ENCODE data around the gene IFI27L2.
"Not testable (repeated sequence)": the region's sequence is repeated elsewhere in the genome, so short reads cannot be mapped to it uniquely, and the experiment has no call there.

Gene IFI27L2, protein sequence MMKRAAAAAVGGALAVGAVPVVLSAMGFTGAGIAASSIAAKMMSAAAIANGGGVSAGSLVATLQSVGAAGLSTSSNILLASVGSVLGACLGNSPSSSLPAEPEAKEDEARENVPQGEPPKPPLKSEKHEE

DNA sequence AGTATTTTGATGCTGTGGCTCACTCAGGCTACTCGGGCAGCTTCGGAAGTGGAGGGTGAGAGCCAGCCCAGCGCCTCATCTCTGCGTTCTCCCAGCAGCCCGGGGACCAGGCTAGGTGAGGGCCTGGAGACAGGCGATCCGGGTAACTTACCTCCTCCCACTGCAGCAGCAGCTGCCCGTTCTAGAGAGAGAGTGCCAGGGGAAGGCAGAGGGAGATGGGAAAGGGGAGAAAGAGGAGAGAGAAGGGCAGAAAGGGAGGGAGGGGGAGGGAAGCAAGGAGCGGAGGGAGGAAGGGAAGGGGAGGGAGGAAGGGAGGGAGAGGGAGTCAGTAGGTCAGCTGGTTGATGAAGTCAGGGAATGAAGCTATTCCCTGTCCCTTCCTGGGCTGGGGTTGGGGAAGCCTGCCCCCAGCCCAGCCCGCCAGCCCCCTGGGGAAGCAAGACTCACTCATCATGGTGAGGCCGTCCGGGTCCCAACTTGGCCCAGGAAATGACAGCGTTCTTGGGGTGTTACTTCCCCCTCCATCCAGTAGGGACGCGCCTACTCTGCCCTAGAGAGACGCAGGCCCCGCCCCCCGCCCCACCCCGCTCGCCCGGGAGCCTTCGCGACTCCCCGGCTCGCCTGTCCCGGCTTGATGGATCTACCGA, at the start of gene IFI27L2:
TSS of gene IFI27L2 (minus strand) at position 494 of the 647 bp plus-strand sequence. CDS start at position 454, 40 bp downstream.
- FAIRE-seq, result no peak

DNA sequence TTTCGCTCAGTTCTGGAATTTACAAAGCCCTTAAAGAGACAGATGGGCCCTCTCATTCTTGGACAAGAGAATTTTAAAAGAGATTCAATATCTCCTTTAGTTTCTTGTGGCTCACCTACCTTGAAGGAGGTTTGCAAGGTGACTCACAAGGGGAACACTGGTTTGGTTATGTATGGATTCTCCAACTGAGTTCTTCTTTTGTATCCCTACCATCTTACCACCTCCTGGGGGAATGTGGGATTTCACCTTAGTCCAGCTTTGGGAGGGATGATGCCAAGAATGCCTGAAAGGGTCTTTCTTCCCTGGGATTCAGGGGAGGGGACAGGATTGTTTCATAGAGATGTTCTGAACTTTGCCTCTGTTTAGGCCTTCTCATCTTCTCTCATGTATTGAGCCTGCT, 48.4 kb upstream of the IFI27L2 start:
- no peak for FAIRE-seq

DNA sequence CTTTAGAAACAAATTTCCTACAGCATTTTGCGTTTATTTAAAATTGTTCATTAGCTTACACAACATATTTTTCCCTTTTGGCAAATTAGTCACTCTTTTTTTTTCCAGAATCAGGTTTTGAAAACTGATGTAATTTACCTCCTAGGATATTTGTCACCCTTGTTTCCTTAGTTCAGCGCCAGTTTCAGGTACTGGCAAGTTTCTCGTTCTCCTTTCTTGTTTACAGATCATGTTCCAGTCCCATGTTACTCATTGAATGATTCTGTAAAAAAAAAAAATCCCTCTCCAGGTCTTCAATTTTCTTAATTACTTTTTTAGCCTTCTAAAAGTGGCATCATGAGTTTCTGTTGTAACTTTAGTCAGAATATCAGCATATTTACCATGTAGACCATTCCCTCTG, 47.4 kb upstream of the IFI27L2 start:
- no peak for FAIRE-seq

DNA sequence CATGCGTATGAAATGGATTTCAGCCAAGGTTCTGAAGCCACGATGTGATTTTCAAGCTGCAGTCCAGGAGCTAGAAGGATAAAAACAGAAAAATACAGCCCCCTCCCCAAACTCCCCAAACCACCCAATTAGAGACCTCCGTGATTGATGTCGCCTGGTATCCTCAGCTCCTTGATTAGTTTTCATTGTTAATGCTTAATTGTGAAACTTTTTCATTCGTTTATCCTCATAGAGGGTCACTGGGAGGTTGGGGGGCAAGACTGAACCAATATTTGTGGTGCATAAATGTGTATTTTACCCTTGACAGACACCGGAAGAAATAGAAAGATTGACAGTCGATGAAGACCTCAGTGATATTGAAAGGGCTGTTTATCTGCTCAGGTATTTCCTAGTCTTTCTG, 46.3 kb upstream of the IFI27L2 start:
- FAIRE-seq, result no peak

DNA sequence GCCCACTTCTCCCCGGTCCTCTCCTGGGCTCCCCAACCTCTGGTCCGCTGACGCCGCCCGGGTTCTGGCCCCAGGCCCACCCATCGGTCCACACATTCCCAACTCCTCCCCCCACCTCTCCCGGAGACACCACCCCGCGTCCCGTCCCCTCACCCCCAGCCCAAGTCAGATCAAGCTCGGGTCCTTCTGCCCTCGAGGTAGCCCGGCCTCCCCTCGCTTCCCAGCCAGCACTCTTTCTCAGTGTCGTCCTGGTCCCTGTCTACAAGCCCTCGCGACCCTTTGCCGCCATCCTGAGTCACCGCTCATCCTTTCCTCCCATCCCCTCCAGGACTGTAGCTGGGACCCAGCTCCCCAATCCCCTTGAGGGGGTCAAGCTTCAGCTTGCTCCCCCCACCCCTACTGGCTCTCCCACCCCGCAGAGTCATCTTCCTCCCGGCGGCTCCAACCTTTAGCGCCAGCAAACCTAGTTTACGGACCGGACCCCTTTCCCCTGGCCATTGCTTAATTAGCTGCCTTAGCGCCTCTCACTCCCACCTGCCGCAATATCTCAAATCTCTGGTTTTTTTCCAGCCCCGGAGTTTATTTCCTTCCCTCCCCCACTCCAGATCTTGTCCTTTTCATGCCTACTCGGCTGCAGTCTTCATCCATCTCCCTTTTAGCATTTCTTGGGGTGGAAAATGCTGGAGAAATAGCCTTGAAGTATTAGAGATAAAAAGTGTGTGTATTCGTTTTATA, 45.8 kb upstream of the IFI27L2 start:
- FAIRE-seq, result no peak

DNA sequence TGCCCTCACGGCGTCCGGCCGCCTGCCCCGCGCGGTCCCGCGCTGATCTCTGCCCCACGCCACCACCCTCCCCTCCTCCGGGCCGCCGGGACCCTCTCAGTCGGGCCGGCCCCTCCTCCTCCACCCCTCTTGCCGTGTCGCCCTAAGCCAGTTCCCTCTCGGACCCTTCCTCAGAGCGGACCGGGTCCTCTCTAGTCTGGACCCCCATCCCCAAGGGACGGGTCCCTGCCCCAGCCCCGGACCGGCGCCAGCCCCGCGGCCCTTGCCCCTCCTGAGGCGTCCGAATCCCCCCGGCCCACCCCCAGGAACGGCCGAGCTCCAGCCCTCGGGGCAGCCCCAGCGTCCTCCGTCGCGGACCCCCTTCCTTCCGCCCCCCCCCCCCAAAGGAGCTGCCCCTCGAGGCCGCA, 45.2 kb upstream of the IFI27L2 start:
- FAIRE-seq, result no peak

DNA sequence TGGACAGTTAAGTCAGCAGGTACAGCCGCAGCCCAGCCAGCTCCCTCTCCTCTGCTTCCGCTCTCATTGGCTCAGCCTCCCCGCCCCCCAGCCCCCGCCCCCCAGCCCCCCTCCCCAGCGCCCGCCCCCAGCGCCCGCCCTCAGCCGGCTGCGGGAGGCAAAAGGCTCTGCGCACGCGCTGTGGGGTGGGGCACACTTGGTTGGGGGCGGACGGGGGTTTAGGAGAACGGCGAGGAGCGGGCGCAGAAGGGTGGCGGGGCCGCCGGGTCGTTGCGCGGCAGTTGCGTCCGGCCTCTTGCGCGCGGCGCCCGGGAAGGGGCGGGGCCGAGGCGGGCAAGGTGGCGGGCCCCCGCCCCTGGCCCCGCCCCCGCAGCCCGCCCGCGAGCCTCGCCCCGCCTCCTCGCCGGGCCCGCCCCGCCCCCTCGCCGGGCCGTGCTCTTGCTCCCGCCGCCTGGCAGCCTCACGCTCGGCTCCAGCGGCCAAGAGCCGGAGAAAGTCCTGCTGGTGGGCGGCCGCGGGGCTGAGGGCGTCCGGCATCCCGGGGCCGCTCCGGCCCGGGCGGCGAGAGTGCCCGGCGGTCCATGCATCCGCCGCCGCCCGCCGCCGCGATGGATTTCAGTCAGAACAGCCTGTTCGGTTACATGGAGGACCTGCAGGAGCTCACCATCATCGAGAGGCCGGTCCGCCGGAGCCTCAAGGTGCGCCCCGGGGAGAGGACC, 44.6 kb upstream of the IFI27L2 start, which contains the start of gene PPP4R4:
TSS of gene PPP4R4 (plus strand) at position 438 of the 719 bp plus-strand sequence. CDS start at position 582, 144 bp downstream.
- FAIRE-seq, result no peak

DNA sequence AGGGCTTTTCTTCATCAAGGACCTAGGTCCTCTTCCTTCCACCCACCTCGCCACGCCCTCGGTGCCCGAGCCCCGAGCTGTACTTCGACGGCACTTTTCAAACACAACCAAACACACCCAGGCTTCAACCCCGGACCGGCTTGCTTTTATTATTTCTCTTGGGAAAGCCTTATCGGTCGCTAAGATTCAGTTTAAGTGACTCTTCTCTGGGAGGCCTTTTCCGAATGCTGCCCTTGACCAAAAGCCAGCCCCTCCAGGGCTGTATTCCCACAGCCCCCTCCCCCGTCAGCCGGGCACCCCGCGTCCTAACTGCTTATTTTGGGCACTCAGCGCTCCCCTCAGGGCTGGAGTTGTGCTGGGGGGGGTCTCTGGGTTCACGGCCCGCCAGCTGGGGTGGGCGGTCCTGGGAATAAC, 44.1 kb upstream of the IFI27L2 start:
- no peak for FAIRE-seq

DNA sequence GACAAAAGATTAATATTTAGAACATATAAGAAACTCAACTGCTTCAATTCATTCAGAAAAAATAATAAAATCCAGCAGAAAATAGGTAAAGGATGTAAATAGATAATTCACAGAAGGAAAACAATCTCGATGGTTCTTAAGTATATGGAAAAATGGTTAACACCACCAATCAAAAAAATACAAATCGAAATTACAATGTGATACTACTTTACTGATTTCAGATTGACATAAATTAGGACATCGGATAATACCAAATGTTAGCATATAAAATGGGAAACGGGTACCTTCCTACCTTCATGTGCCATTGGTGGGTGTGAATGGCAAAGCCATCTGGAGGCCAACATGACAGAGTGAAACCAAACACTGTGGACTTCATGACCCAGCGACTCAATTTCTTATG, 43.1 kb upstream of the IFI27L2 start:
- FAIRE-seq, result no peak

DNA sequence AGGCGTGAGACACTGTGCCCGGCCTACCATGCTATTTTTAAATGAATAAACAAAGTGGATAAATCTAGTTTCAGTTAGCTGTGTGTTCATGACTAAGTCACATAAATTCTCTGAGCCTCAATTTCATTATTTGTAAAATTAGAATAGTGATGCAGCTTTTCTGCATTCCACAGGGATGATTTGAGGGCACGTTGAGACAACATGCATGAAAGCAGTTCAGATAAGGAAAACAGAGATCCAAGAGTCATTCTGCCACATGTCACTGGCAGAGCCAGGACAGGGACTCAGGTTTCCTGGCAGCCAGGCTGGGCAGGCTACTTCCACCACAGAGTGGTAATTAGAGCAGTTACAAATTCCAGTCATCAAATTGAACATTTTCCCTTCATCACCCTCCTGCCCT, 41.8 kb upstream of the IFI27L2 start:
- no peak for FAIRE-seq

DNA sequence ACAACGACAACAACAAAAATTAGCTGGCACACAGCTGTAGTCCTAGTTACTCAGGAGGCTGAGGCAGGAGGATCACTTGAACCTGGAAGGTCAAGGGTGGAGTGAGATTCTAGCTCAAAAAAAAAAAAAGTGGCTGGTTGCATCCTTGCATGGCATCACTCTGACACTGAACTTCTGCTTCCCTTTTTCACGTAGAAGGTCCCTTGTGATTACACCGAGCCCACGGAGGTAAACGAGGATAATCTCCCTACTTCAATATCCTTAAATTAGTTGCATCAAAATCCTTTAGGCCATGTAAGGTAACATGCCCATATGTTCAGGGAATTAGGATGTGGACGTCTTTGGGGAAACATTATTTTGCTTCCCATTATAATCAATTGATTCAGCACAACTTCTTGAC, 40.7 kb upstream of the IFI27L2 start:
- FAIRE-seq, result no peak

DNA sequence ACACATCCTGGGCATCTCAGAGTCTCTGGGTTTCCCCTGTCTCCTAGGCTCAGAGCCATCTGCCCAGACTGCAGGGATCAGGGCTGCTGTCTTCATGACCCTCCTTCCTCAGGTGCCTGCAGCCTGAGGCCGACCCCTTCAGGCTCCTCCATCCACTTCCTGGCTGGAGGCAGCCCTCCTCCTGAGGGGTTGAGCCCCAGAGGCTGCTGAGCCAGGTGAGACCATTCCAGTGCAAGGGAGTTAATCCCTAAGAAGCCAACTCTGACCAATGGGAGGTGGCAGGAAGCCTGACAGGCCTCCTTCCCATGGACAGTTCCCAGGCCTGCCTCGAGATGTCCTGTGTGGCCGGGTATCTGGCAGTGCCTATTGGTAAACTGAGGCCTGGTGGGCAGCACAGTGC, 36.3 kb upstream of the IFI27L2 start:
- FAIRE-seq, result no peak

DNA sequence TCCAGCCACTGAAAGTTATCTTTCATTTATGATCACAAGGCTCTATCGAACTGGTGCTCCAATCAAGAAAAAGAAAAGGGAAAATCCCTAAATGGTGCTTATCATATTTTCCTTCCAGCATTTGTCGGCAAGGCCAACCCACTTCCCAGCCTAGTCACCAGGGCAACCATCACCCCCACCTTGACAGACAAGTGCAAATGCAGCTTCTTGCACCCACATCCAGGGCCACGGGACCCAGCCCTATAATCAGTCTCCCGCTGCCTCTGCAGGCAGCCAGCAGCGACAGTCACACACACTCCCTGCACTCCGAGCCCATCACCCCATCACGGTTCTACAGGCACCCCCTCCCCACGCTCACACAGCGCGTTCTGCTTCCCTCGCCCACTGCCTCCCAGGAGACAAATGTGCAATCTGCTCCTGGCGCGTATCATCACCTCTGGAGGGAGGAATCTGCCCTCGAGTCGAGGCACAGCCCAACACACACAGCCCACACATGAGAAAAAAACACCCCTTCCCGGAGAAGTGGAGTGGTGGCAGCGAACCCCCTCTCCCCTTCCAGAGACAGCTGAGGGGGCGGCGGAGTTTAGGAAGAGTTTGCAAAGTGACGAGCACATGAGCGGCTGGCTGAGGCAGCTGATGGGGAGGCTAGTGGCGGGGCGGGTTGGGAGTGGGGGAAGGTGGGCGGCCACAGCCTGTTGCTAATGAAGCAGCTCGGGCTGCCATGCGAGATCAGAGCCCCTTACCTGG, 35.5 kb upstream of the IFI27L2 start:
- no peak for FAIRE-seq

DNA sequence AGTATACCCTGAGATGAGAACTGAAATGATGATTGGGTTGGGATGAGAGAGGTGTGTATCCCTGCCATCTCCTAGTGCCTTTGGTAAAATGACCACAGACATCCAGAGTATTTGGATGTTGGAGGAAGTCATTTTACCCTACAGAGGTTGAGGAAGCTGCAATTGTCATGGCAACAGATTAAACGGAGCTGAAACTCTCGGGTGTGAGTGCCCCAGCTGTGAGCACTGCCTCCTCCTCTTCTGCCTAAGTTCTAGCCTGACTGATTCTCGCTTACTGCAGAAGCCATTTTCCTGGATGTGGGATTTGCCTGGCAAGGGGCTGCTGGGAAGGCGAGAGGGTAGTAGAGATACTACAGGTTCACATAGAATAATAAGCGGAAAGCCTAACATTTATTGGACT, 34.4 kb upstream of the IFI27L2 start:
- FAIRE-seq, result no peak

DNA sequence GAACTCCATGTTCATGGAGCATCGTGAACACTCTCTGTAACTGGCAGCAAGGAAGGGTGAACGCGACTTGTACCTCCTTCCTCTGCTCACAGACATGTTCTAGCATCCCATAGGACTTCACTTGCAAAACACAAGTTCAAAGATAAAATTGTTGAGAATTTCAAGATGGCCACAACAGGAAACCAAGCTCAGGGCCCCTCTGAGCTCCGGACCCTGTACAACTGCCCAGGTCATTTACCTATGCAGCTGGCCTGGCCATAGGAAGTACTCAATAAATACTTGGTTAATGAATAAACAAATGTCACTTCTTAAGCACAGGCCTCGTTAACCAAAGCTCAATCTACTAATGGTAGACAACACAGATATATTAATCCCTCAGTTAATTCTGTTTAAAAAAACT, 33.1 kb upstream of the IFI27L2 start:
- no peak for FAIRE-seq

DNA sequence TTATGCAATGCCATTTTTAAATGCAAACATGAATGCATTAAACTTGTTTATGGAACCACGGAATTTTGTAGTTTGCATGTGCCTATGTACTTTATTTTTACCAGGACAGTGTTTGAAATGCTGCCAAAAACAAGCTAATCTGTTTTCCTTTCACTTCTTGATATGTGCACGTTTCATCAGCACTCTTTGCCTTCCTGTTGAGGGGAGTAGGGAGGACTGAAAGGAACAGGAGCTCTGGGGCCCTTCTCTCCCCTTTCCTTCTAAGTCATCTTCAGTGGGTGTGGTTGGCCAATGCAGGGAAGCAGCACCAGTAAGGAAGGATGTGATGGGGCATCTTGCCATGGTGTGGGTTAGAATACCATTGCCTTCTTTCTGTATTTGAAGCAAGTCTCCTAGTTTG, 32.6 kb upstream of the IFI27L2 start:
- no peak for FAIRE-seq

DNA sequence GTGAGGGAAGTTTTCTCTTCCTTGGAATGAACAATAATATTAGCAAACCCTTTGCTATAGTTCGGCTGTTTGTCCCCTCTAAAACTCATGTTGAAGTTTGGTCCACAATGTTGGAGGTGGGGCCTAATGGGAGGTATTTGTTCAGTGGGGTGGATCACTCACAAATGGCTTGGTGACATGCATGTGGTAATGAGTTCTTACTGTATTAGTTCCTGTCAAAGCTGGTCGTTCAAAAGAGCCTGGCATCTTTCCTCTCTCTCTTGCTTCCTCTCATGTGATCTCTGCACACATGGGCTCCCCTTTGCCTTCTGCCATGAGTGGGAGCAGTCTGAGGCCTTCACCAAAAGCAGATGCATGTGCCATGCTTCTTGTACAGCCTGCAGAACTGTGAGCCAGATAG, 31.7 kb upstream of the IFI27L2 start:
- no peak for FAIRE-seq

DNA sequence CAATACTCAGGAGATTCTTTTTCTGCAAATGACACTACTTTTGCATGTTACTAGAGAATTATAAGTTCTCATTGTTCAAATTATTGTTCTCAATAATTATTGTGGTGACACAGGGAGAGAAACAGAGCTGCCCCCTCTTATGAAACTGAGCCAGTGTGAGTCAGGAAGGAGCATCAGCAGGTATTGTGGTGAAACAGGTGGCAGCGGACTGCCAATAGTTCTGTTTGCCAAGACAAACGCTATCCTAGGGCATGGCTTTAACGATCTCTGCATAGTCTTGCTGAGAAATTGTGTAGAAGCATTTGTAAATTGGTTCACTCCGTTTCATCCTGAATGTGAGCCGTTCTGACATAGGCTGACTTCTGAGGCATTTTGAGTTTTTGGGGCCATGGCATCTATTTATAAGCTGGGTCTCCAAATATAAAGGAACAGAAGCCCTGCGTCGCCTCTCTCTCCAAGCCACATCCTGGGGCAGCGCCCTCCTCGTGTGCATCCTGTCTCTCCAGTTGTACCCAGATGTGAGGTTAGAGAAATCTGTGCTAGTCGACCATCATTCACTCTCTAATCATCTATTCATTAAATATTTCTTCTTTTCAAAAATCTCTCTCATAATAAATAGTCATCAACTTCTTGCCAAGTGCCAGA, 29.0 kb upstream of the IFI27L2 start:
- FAIRE-seq, result no peak

DNA sequence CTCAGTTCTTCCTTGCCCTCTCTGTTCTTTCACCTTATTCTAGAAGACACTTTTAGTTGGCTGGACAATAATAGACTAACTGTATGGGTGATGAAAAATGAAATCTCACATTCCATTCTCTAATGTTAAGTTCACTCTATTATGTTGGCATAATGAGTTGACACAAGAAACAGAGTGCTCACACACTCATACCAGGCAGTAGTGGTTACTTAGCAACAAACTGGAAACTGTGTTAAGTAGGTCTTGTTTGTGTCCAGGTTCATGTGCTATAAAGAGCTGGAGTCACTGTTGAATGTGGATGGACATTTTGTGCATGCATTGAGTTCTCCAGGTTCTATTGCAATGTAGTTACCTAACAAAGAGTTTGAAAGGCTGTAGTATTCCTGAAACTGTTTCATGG, 27.8 kb upstream of the IFI27L2 start:
- no peak for FAIRE-seq

DNA sequence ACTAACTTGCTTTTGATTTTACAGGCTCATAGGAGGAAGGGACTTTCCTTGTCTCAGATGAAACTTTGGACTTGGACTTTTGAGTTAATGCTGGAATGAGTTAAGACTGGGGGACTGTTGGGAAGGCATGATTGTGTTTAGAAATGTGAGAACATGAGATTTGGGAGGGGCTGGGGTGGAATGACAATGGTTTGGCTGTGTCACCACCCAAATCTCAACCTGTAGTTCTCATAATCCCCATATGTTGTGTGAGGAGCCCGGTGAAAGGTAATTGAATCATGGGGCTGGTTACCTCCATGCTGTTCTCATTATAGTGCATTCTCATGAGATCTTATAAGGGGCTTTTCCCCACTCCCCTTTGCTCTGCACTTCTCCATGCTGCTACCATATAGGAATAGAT, 26.7 kb upstream of the IFI27L2 start:
- not testable (repeated sequence) for FAIRE-seq

DNA sequence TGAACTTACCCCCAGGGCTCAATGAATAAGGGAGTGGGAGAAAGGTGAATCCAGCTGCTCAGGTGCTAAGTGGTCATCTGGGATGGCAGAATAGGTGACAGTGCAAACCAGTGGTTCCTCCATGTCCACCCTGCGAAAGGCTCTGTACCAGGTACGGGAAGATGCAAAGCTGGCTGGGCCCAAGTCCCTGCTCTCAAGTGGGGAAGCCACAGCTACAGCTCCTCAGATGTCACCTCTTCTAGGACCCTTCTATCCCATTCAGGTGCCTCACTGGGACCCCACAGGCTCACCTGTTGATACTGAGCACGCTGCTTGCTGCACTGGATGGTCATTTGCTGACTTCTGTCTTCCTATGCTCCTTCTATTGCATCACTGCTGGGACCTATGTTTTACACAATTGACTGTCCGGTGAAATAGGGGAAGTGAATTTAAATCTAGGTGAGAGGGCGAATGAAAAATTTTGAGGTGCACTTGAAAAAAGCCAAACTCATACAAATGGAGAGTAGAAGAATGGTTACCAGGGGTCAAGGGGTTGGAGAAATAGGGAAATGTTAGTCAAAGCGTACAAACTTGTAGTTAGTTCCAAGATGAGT, 24.4 kb upstream of the IFI27L2 start:
- FAIRE-seq, result no peak

DNA sequence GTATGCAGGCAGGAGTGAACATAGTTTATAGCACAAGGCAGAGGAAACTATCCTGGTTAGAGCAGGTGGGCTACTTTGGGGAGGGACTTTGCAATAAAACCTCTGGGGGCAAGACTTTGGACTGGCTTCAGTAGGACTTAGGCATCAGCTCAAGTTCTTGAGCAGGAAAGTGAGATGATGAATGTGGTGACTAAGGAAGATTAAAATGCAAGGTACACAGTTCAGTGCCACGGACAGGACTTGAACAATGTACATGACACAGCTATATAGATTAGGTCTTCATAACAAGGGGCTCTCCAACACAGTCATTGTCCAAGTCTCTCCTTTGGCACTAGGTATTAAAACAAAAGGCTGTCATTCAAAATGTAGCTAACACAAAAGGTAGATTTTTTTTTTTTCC, 23.3 kb upstream of the IFI27L2 start:
- no peak for FAIRE-seq

All from endometrium (tissue), 2 donors.